Measurements from ENCODE around the gene DHX34. TPM values are rescaled to one million over a fixed set of nuclear protein-coding genes. Genes with fewer than 3 reads are reported as not detected.

DHX34 gene
- total and polyA plus RNA-seq, 8 donors = 9.4 to 18.2 (median 14.9) TPM

DNA sequence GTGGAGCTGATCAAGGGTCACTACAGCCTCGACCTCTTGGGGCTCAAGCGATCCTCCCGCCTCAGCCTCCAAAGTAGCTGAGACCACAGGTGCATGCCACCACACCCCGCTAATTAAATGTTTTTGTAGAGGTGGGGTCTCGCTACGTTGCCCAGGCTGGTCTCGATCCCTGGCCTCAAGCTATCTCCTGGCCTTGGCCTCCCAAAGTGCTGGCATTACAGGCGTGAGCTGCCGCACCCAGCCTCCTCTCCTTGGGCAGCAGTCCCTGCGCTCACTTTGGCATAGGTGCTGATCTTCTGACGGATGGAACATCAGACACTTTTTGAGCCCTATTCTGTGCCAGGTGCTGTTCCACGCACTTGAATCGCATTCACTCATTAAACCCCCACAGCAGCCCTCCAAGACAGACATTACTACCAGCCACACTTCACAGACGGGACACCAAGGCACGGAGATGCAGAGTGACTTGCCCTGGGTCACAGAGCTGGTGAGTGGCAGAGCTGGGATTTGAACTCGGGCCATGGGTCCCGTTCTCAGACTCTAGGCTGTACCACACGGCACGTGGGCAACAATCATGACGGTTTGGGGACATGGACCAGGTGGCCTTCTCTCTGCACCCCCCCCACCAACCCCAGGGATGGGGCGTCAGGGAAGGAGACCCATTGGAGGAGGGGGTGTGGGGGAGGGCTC, 67.0 kb downstream of the DHX34 start:
- DNase-seq (no peak), ATAC-seq (no peak)
- intact Hi-C loops (cut with DNase I) = no loop called here
- Histone ChIP-seq H3K4me1 (peaks cover 0 to 6% of the 10 kb centered on the region in 2 donors), H3K9me3 (no peaks in the 10 kb centered on the region), H3K27ac (no peak overlapping the region), H3K4me3 (no peak overlapping the region), H3K36me3 (no peaks in the 10 kb centered on the region), H3K27me3 (peaks cover 29 to 96% of the 10 kb centered on the region in 2 donors)
- TF ChIP-seq, protein P1, sequence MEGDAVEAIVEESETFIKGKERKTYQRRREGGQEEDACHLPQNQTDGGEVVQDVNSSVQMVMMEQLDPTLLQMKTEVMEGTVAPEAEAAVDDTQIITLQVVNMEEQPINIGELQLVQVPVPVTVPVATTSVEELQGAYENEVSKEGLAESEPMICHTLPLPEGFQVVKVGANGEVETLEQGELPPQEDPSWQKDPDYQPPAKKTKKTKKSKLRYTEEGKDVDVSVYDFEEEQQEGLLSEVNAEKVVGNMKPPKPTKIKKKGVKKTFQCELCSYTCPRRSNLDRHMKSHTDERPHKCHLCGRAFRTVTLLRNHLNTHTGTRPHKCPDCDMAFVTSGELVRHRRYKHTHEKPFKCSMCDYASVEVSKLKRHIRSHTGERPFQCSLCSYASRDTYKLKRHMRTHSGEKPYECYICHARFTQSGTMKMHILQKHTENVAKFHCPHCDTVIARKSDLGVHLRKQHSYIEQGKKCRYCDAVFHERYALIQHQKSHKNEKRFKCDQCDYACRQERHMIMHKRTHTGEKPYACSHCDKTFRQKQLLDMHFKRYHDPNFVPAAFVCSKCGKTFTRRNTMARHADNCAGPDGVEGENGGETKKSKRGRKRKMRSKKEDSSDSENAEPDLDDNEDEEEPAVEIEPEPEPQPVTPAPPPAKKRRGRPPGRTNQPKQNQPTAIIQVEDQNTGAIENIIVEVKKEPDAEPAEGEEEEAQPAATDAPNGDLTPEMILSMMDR (IDR thresholded peaks at IDR 0.05) = no peak

DNA sequence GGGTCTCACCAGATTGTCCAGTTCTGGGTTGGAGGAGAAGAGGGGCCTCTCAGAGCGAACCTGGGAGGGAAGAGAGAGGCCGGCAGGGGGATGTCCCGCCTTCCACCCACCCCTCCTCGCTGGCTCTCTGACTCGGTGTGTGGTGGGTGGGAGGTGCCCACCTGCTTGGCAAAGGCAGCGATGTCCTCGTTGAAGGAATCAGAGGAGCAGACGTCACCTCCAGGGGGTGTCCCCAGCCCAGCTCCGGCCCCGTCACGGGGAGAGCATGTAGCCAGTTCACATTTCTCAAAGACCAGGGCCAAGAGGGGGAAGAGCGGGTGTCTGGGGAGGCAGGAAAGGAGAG, 67.5 kb downstream of the DHX34 start:
- peaks cover 0 to 6% of the 10 kb centered on the region in 2 donors for H3K4me1 ChIP-seq
- no peak for ATAC-seq
- intact Hi-C loops (cut with DNase I) = no loop called here
- no peak overlapping the region for H3K4me3 ChIP-seq
- H3K27me3 ChIP-seq = peaks cover 34 to 99% of the 10 kb centered on the region in 2 donors
- DNase-seq = no peak
- TF ChIP-seq, protein P1 (IDR thresholded peaks at IDR 0.05) = no peak
- H3K27ac ChIP-seq = no peak overlapping the region
- no peaks in the 10 kb centered on the region for H3K36me3 ChIP-seq
- H3K9me3 ChIP-seq = no peaks in the 10 kb centered on the region

DNA sequence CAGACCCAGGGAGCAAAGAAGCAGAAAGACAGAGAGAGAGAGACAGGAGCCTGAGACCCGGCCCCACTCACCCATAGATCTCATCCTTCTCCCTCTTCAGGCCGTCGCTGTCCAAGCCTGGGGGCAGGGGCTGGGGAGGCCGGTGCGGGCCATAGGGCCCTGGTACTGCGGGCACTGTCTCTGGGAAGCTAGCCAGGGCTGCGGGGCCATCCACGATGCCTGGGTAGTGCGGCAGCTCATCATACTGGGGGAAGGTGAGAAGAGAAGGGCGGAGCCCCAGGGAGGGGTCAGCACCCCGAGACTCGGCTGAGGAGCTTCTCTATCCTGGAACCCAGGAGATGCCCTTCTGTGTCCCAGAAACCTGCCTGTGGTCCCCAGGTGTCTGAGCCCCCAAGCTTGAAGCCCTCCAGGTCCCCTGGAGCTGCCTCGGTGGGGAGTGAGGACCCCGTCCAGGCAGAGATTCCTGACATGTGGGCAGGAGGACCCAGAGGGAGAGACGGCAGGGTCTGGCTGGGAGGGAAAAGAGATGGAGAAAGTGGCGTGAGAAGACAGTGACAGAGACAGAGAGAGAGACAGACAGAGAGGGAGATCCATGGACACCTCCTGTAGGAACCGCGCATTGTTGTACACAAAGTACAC, 68.1 kb downstream of the DHX34 start:
- peaks cover 0 to 6% of the 10 kb centered on the region in 2 donors for H3K4me1 ChIP-seq
- no peak overlapping the region for H3K27ac ChIP-seq
- H3K4me3 ChIP-seq = no peak overlapping the region
- peaks cover 38 to 100% of the 10 kb centered on the region in 2 donors for H3K27me3 ChIP-seq
- ATAC-seq (no peak), DNase-seq (no peak)
- no peaks in the 10 kb centered on the region for H3K9me3 ChIP-seq
- TF ChIP-seq, protein P1 (IDR thresholded peaks at IDR 0.05) = no peak
- intact Hi-C loops (cut with DNase I) = no loop called here
- H3K36me3 ChIP-seq = no peaks in the 10 kb centered on the region

DNA sequence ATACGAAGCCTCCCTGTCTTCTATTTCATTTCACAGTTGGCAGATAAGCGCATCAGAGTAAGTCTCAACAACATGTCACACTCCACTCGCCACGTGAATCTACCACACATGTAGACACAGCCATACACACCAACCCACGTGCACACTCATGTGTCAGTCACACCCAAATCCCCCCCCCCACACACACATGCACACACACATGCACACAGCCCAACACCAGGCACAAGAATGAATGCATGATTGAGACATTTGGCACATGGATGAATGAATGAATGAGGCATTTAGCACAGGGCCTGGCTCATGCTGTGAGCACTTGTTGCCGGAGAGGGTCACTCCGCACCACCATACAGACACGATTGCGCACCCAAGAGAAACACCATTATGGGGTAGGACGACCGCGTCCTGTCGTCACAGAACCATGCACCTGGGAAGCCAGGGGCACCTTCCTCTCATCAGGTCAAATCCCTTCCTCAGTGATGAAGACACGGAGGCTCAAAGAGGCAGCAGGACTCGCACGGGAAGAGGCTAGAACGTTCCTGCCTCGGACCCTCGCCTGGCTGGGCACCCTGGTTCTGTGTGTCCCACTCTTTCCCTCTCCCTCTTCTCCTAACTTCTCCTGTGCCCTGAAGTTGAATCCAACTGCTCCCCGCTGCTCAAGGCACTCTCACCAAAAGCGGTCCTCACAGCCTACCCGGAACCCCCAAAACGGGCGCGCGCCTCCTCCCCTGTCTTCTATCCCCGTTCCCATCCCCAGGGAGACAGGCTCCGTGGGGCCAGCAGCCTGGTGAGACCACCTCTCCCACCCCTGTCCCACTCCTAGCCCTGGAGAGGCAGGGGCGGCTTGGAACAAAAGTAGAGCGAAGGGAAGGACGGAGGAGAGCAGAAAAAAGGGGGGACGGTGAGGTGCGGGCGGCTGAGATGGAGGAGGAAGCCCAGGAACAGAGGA, 68.9 kb downstream of the DHX34 start:
- peaks cover 0 to 6% of the 10 kb centered on the region in 2 donors for H3K4me1 ChIP-seq
- no peak for DNase-seq
- TF ChIP-seq, protein P1 (IDR thresholded peaks at IDR 0.05) = no peak
- ATAC-seq = no peak
- intact Hi-C loops (cut with DNase I) = no loop called here
- H3K4me3 ChIP-seq = no peak overlapping the region
- H3K9me3 ChIP-seq = no peaks in the 10 kb centered on the region
- peaks cover 46 to 100% of the 10 kb centered on the region in 2 donors for H3K27me3 ChIP-seq
- H3K27ac ChIP-seq = no peak overlapping the region
- H3K36me3 ChIP-seq = no peaks in the 10 kb centered on the region

DNA sequence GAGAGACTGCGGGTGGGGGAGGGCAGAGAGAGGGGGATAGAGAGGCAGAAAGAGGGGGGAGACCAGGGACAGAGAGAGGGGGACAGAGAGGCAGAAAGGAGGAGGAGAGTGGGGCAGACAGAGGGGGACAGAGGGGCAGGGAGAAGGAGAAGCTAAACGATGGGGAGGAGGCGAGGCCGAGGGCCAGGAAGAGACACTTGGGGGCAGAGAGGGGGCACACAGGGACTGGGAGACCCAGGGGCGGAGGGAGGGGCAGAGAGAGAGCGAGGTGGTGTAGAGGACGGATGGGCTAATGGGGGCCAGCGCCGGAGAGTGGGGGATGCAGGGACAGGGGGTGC, 69.5 kb downstream of the DHX34 start:
- H3K36me3 ChIP-seq = no peaks in the 10 kb centered on the region
- DNase-seq (no peak), ATAC-seq (no peak)
- no peaks in the 10 kb centered on the region for H3K9me3 ChIP-seq
- TF ChIP-seq, protein P1 (IDR thresholded peaks at IDR 0.05) = no peak
- peaks cover 0 to 6% of the 10 kb centered on the region in 2 donors for H3K4me1 ChIP-seq
- H3K4me3 ChIP-seq = peak overlapping the region in 1 of 2 donors; percentile 23
- peaks cover 53 to 100% of the 10 kb centered on the region in 2 donors for H3K27me3 ChIP-seq
- intact Hi-C loops (cut with DNase I) = no loop called here
- no peak overlapping the region for H3K27ac ChIP-seq

Data from left lung (tissue), 10 donors.